Thyroid gland (tissue), 4 donors: ENCODE data around the gene INTS3.

Source experiments
- POLR2A ChIP-seq, 2 donors: fragments of 450-650 bp; IDR thresholded peaks; one replicate each; pipeline ENCODE4 v1.6.1; 2017; ENCODE audit warnings: antibody characterized with exemption in 2 of 2, mild to moderate bottlenecking in 2 of 2, moderate library complexity in 1 of 2
- TF ChIP-seq, protein P1 (sequence below), 6 experiments: fragments of 200-600 bp in 3 of 6; fragments of 450-650 bp in 3 of 6; sonication (generic) in 3 of 6; IDR thresholded peaks; one replicate each; pipeline ENCODE4 v1.5.1; 2016 to 2019; ENCODE audit warnings: antibody characterized with exemption in 6 of 6, mild to moderate bottlenecking in 2 of 6, inconsistent platforms in 1 of 6, moderate library complexity in 1 of 6

DNA sequence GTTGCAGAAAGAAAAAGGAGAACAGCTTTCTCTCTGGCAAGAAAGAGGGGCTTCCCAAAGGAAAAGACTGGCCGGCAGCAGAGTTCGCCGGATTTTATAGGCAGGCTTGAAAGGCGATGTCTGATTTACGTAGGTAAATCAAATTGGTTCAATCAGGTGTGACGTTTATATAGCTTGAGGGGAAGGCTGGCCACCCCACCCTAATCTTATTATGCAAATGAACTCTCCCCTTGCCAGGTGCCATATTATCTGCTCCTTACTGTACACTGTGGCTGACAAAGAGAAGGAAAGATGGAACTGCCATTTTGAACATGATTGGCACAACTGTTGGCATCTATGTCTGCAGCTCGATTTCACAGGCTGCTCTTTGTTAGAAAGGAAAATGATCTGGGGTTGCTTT is 16.8 kb upstream of the INTS3 start:
- no peak for TF ChIP-seq POLR2A (IDR thresholded peaks at IDR 0.05)
- TF ChIP-seq, protein P1, sequence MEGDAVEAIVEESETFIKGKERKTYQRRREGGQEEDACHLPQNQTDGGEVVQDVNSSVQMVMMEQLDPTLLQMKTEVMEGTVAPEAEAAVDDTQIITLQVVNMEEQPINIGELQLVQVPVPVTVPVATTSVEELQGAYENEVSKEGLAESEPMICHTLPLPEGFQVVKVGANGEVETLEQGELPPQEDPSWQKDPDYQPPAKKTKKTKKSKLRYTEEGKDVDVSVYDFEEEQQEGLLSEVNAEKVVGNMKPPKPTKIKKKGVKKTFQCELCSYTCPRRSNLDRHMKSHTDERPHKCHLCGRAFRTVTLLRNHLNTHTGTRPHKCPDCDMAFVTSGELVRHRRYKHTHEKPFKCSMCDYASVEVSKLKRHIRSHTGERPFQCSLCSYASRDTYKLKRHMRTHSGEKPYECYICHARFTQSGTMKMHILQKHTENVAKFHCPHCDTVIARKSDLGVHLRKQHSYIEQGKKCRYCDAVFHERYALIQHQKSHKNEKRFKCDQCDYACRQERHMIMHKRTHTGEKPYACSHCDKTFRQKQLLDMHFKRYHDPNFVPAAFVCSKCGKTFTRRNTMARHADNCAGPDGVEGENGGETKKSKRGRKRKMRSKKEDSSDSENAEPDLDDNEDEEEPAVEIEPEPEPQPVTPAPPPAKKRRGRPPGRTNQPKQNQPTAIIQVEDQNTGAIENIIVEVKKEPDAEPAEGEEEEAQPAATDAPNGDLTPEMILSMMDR (IDR thresholded peaks at IDR 0.05): no peak
